HepG2 (cell line): ENCODE results near the gene CACNA1C. TPM values are rescaled to one million over a fixed set of nuclear protein-coding genes. Genes with fewer than 3 reads are reported as not detected.

Experiments used
- ARNT ChIP-seq: fragments of 450-650 bp; IDR thresholded peaks from 2 replicates; pipeline ENCODE4 v1.6.1; 2017
- CENPBD1 ChIP-seq: sonication (generic); formaldehyde crosslinking; IDR thresholded peaks from 2 replicates; pipeline ENCODE4 v1.8.0; 2022; ENCODE audit warnings: missing genetic modification reagents, low read depth, mild to moderate bottlenecking, borderline replicate concordance
- CHD4 ChIP-seq: fragments of 200-600 bp; sonication (generic); IDR thresholded peaks from 2 replicates; pipeline ENCODE4 v1.7.0; 2017; ENCODE audit warnings: mild to moderate bottlenecking, low read length, borderline replicate concordance
- ELF4 ChIP-seq: sonication (generic); formaldehyde crosslinking; IDR thresholded peaks from 2 replicates; pipeline ENCODE4 v1.5.0; 2020; ENCODE audit warnings: missing genetic modification reagents, mild to moderate bottlenecking, moderate library complexity, borderline replicate concordance
- EP300 ChIP-seq, 3 experiments: sonication (generic) in 1 of 3; formaldehyde crosslinking in 1 of 3; IDR thresholded peaks; 2 replicates each; pipeline versions ENCODE4 v1.5.1 to v1.6.1; 2011 to 2020; ENCODE audit warnings: low read depth in 2 of 3, low read length in 2 of 3, borderline replicate concordance in 1 of 3, improper control_type of control experiment in 1 of 3, mild to moderate bottlenecking in 1 of 3, missing genetic modification reagents in 1 of 3, moderate library complexity in 1 of 3
- GLI4 ChIP-seq: sonication (generic); formaldehyde crosslinking; IDR thresholded peaks from 2 replicates; pipeline ENCODE4 v1.5.1; 2020; ENCODE audit warnings: missing genetic modification reagents, mild to moderate bottlenecking, moderate library complexity, borderline replicate concordance
- MAFG ChIP-seq: sonication (generic); formaldehyde crosslinking; IDR thresholded peaks from 2 replicates; pipeline ENCODE4 v1.5.1; 2020; ENCODE audit warnings: mild to moderate bottlenecking, missing genetic modification reagents
- MZF1 ChIP-seq: sonication (generic); formaldehyde crosslinking; IDR thresholded peaks from 2 replicates; pipeline ENCODE4 v1.8.1; 2023; ENCODE audit warnings: mild to moderate bottlenecking, missing genetic modification reagents, borderline replicate concordance
- NFE2 ChIP-seq: sonication (generic); formaldehyde crosslinking; IDR thresholded peaks from 2 replicates; pipeline ENCODE4 v1.4.0; 2020; ENCODE audit warnings: missing genetic modification reagents
- SMYD3 ChIP-seq: sonication (generic); formaldehyde crosslinking; IDR thresholded peaks from 2 replicates; pipeline ENCODE4 v1.8.1; 2023; ENCODE audit warnings: mild to moderate bottlenecking, missing genetic modification reagents
- SUZ12 ChIP-seq: fragments of 150-350 bp; IDR thresholded peaks from 2 replicates; pipeline ENCODE4 v1.6.1; 2014; ENCODE audit warnings: low read depth, low read length
- UBTF ChIP-seq: sonication (generic); formaldehyde crosslinking; IDR thresholded peaks from 2 replicates; pipeline ENCODE4 v1.4.0; 2020; ENCODE audit warnings: mild to moderate bottlenecking, missing genetic modification reagents
- ZNF136 ChIP-seq: sonication (generic); formaldehyde crosslinking; IDR thresholded peaks from 2 replicates; pipeline ENCODE4 v1.8.1; 2022; ENCODE audit warnings: low read depth, mild to moderate bottlenecking, moderate library complexity, missing genetic modification reagents
- ZNF274 ChIP-seq: sonication (generic); formaldehyde crosslinking; IDR thresholded peaks from 2 replicates; pipeline ENCODE4 v1.5.1; 2020; ENCODE audit warnings: mild to moderate bottlenecking, missing genetic modification reagents
- ZNF460 ChIP-seq: sonication (generic); formaldehyde crosslinking; IDR thresholded peaks from 2 replicates; pipeline ENCODE4 v1.5.1; 2020; ENCODE audit warnings: missing genetic modification reagents, mild to moderate bottlenecking, borderline replicate concordance
- ZNF510 ChIP-seq: sonication (generic); formaldehyde crosslinking; IDR thresholded peaks from 2 replicates; pipeline ENCODE4 v1.4.0; 2020; ENCODE audit warnings: low read depth, mild to moderate bottlenecking, missing genetic modification reagents
- ZNF512 ChIP-seq: sonication (generic); formaldehyde crosslinking; IDR thresholded peaks from 2 replicates; pipeline ENCODE4 v1.4.0; 2020; ENCODE audit warnings: mild to moderate bottlenecking, missing genetic modification reagents
- ZNF564 ChIP-seq: sonication (generic); formaldehyde crosslinking; IDR thresholded peaks from 2 replicates; pipeline ENCODE4 v1.8.1; 2023; ENCODE audit warnings: mild to moderate bottlenecking, missing genetic modification reagents
- ZNF781 ChIP-seq: sonication (generic); formaldehyde crosslinking; IDR thresholded peaks from 2 replicates; pipeline ENCODE4 v1.5.1; 2020; ENCODE audit warnings: borderline replicate concordance, mild to moderate bottlenecking, missing genetic modification reagents; ENCODE audit errors: not compliant biosample characterization
- polyA plus RNA-seq, 8 experiments: library from polyadenylated mRNA; depleted of rRNA in 3 of 8; stranded (reverse) in 7 of 8; unstranded in 1 of 8; fragments of >200 nt; fragmentation: Illumina TruSeq in 4 of 8; extraction: Trizol in 4 of 8; gene quantifications; 2 replicates each; pipeline versions ENCODE4 v1.2.1 to v1.2.3, GENCODE V29; 2011 to 2016; ENCODE audit warnings: low read depth in 4 of 8, missing spikeins in 1 of 8, mixed read lengths in 1 of 8; ENCODE audit not compliant: insufficient read depth in 1 of 8
- total RNA-seq, 5 experiments: library from RNA; depleted of rRNA; stranded (reverse); fragments of >200 nt; fragmentation: Illumina TruSeq; extraction: Trizol; gene quantifications; 2 replicates each; pipeline ENCODE4 v1.2.3, GENCODE V29; 2016; ENCODE audit warnings: low read depth in 1 of 5
- TF ChIP-seq, protein P1 (sequence below): IDR thresholded peaks from 2 replicates; pipeline ENCODE4 v1.6.1; 2016; ENCODE audit warnings: control low read depth
- TF ChIP-seq, protein P2 (sequence below): sonication (generic); formaldehyde crosslinking; IDR thresholded peaks from 2 replicates; pipeline ENCODE4 v1.9.0; 2021; ENCODE audit warnings: missing genetic modification reagents, mild to moderate bottlenecking, borderline replicate concordance

Gene CACNA1C
- total and polyA plus RNA-seq, 2 of the 13 experiments (the other 11 are each of a cell fraction or from before 2014, with no cell fraction given): not detected

DNA sequence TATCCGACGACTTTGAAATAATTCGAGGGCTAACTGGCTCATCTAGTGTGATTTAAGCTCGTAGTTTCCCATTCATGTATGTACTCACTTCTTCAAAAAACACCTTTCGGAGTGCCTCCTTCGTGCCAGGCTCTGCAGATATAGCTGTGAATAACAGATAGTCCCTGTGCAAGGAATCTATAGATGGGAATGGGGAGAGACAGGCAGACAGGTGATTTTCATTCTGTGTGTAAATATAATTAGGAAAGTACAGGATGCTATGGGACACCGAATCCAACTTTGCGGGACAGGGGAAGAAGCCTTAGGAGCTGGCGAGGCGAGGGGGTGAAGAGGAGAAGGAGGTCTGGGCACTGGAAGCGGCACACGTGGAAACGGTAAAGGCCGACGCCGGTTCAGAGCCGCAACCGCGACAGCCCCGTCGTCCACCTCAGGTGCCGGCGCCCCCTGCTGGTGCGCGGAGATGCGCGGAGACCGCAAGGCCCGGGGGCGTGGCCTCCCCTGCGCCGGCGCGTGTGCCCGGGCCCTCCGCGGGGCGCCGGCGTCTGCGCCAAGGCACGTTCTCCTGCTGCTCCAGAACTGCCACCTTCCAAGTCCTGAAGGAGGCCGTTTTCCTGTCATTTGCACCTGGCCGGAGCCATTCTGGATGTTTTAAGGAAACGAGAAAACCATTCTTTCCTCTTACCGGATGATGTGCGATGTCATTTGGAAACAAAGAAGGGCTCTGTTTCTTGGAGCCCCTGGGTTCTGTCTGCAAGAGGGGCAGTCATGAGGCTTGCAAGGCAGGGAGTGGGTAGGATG is 18.0 kb upstream of the CACNA1C start (continued):
- TF ChIP-seq SMYD3 (peak; percentile 60; the same call in 1 of the 2 replicates), ARNT (no peak), ZNF136 (no peak), UBTF (CRISPR knock-in tag) (peak; percentile 31; the same call in 1 of the 2 replicates), CHD4 (no peak), MAFG (CRISPR knock-in tag) (no peak), ZNF510 (no peak), NFE2 (CRISPR knock-in tag) (no peak), CENPBD1 (CRISPR knock-in tag) (no peak), SUZ12 (no peak), ZNF512 (CRISPR knock-in tag) (peak; percentile 80; the same call in 1 of the 2 replicates), ZNF564 (CRISPR knock-in tag) (no peak), MZF1 (CRISPR knock-in tag) (no peak), ZNF460 (CRISPR knock-in tag) (no peak), EP300 (IDR thresholded peaks at IDR 0.05; ENCODE audit: low read depth in 2 of 2, low read length in 2 of 2) (no peak), EP300 (CRISPR knock-in tag; IDR thresholded peaks at IDR 0.05; ENCODE audit: borderline replicate concordance) (no peak), ZNF274 (CRISPR knock-in tag) (no peak), ELF4 (CRISPR knock-in tag) (no peak), ZNF781 (CRISPR knock-in tag) (no peak), GLI4 (CRISPR knock-in tag) (no peak)
- TF ChIP-seq, protein P1, sequence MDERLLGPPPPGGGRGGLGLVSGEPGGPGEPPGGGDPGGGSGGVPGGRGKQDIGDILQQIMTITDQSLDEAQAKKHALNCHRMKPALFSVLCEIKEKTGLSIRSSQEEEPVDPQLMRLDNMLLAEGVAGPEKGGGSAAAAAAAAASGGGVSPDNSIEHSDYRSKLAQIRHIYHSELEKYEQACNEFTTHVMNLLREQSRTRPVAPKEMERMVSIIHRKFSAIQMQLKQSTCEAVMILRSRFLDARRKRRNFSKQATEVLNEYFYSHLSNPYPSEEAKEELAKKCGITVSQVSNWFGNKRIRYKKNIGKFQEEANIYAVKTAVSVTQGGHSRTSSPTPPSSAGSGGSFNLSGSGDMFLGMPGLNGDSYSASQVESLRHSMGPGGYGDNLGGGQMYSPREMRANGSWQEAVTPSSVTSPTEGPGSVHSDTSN (CRISPR knock-in tag): no peak
- TF ChIP-seq, protein P2, sequence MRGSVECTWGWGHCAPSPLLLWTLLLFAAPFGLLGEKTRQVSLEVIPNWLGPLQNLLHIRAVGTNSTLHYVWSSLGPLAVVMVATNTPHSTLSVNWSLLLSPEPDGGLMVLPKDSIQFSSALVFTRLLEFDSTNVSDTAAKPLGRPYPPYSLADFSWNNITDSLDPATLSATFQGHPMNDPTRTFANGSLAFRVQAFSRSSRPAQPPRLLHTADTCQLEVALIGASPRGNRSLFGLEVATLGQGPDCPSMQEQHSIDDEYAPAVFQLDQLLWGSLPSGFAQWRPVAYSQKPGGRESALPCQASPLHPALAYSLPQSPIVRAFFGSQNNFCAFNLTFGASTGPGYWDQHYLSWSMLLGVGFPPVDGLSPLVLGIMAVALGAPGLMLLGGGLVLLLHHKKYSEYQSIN (CRISPR knock-in tag): no peak
